Sigmoid colon (tissue), 4 donors: ENCODE data around the gene FOXP1.

Experiments
- CTCF ChIP-seq, 4 experiments: fragments of 450-650 bp in 3 of 4; fragments of 200-600 bp in 1 of 4; IDR thresholded peaks; one replicate each; pipeline ENCODE4 v1.5.1; 2016 to 2019; ENCODE audit warnings: antibody characterized with exemption in 4 of 4, mild to moderate bottlenecking in 3 of 4, moderate library complexity in 2 of 4
- POLR2A ChIP-seq, 2 donors: fragments of 450-650 bp; IDR thresholded peaks; one replicate each; pipeline ENCODE4 v1.6.1; 2016; ENCODE audit warnings: antibody characterized with exemption in 2 of 2, mild to moderate bottlenecking in 2 of 2, moderate library complexity in 2 of 2
- POLR2AphosphoS5 ChIP-seq, 4 donors: sonication (generic); formaldehyde crosslinking; IDR thresholded peaks; one replicate each; pipeline ENCODE4 v1.6.1; 2017; ENCODE audit warnings: antibody characterized with exemption in 4 of 4

DNA sequence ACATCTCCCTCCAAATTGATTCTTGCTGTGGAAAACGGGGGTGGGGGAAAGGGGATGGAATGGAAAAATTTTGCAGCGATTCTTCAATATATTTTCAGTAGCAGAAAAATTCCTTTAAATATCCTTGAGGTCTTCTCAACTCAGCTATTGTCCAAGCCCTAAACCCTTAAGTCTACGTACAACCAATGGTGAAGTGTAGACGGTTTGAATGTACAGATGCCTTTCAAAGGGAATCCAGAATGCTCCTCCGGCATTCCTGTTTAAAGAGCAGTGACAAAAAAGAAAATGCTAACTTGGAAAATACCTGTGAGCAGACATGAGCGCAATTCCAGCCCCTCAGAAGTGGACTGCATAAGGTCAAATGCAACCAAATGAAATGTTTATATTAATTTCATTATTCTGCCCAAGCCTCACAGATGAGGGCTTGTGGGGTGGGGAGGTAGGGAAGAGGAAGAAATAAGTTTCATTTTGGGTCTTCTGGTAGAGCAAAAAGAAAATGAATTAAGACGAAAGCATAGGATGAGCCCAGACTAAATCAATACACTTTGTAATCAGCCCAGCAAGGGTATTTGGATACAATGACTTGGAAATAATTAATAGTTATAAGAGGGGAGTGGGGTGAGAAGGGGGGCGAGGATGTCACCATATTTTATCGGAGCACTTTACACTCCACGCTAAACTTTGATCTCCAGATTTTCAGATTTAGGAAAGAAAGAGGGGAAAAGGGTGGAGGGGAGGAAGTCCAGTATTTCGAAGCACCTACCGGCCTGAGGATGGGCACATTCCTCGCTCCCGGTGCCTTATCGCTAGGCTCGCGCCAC, 2.7 kb downstream of the FOXP1 start:
- TF ChIP-seq POLR2AphosphoS5 (IDR thresholded peaks at IDR 0.05) (no peak), POLR2A (IDR thresholded peaks at IDR 0.05) (no peak), CTCF (IDR thresholded peaks at IDR 0.05) (no peak)
